Naive thymus-derived CD4-positive, alpha-beta T cell (primary cell): ENCODE results near the gene LUC7L3. TPM values are rescaled to one million over a fixed set of nuclear protein-coding genes. Genes with fewer than 3 reads are reported as not detected.

Experiments
- ATAC-seq: fragments of 150-1000 bp; cut with Tn5 transposase; 2 replicates; pipeline ENCODE4 v1.10.0; 2021; ENCODE audit warnings: mild to moderate bottlenecking, moderate library complexity
- CTCF ChIA-PET: fragments of 350-600 bp; sonication (Branson Sonifier 250); formaldehyde crosslinking; loops from one replicate; lab custom pipeline; 2021; ENCODE audit warnings: antibody characterized with exemption; lab: Charles Lee
- POLR2A ChIA-PET: fragments of 350-600 bp; sonication (Branson Sonifier 250); formaldehyde crosslinking; loops from one replicate; lab custom pipeline; 2021; ENCODE audit warnings: antibody characterized with exemption, inconsistent platforms; lab: Charles Lee
- DNase-seq, 9 donors: peaks; one replicate each; pipeline versions ENCODE4 v3.0.0 to v3.0.0-alpha.2; 2020 to 2022; ENCODE audit warnings: mixed read lengths in 1 of 9
- H3K27ac ChIP-seq: one replicate; pipeline ENCODE4 v1.7.0; 2013; ENCODE audit warnings: mild to moderate bottlenecking, low read depth, low read length, moderate library complexity
- H3K27me3 ChIP-seq, 2 donors: one replicate each; pipeline ENCODE4 v1.7.0; 2013; ENCODE audit warnings: low read length in 2 of 2, mild to moderate bottlenecking in 2 of 2, moderate library complexity in 2 of 2; ENCODE audit not compliant: control insufficient read depth in 2 of 2, insufficient read depth in 2 of 2
- H3K36me3 ChIP-seq, 3 experiments: 1 replicate in 2 of 3; 2 replicates in 1 of 3; pipeline ENCODE4 v1.7.0; 2013; ENCODE audit warnings: low read length in 3 of 3, mild to moderate bottlenecking in 3 of 3, moderate library complexity in 1 of 3; ENCODE audit not compliant: insufficient read depth in 3 of 3, control insufficient read depth in 2 of 3
- H3K4me1 ChIP-seq, 2 donors: one replicate each; pipeline ENCODE4 v1.7.0; 2013; ENCODE audit warnings: low read length in 2 of 2, mild to moderate bottlenecking in 2 of 2, moderate library complexity in 1 of 2; ENCODE audit not compliant: control insufficient read depth in 2 of 2, insufficient read depth in 2 of 2
- H3K4me3 ChIP-seq: 2 replicates; pipeline ENCODE4 v1.7.0; 2013; ENCODE audit warnings: mild to moderate bottlenecking, low read length
- H3K9me3 ChIP-seq, 3 experiments: 1 replicate in 2 of 3; 2 replicates in 1 of 3; pipeline ENCODE4 v1.7.0; 2013; ENCODE audit warnings: low read length in 3 of 3; ENCODE audit not compliant: control insufficient read depth in 2 of 3
- H3K27ac Mint-ChIP-seq, 9 donors: one replicate each; pipeline ENCODE4 v1.8.0; 2020 to 2022; ENCODE audit warnings: mixed read lengths in 9 of 9, mild to moderate bottlenecking in 8 of 9, moderate library complexity in 5 of 9, inconsistent platforms in 2 of 9
- H3K27me3 Mint-ChIP-seq, 5 donors: one replicate each; pipeline ENCODE4 v1.8.0; 2021 to 2022; ENCODE audit warnings: mixed read lengths in 5 of 5, mild to moderate bottlenecking in 1 of 5
- H3K36me3 Mint-ChIP-seq, 5 donors: one replicate each; pipeline ENCODE4 v1.8.0; 2020 to 2022; ENCODE audit warnings: mixed read lengths in 5 of 5, mild to moderate bottlenecking in 3 of 5, inconsistent platforms in 1 of 5
- H3K4me1 Mint-ChIP-seq, 7 donors: one replicate each; pipeline ENCODE4 v1.8.0; 2020 to 2022; ENCODE audit warnings: mixed read lengths in 7 of 7, mild to moderate bottlenecking in 3 of 7, inconsistent platforms in 1 of 7
- H3K4me3 Mint-ChIP-seq, 10 donors: one replicate each; pipeline ENCODE4 v1.8.0; 2020 to 2022; ENCODE audit warnings: mild to moderate bottlenecking in 10 of 10, mixed read lengths in 10 of 10, moderate library complexity in 6 of 10, inconsistent platforms in 2 of 10
- H3K9me3 Mint-ChIP-seq, 11 donors: one replicate each; pipeline ENCODE4 v1.8.0; 2020 to 2022; ENCODE audit warnings: mixed read lengths in 11 of 11, mild to moderate bottlenecking in 4 of 11, inconsistent platforms in 1 of 11, moderate library complexity in 1 of 11
- intact Hi-C, 2 donors: fragments of 100-400 bp; cut with micrococcal nuclease; formaldehyde crosslinking; loops; one replicate each; pipeline ENCODE4 v1.15.1; 2023
- polyA plus RNA-seq, 2 donors: library from polyadenylated mRNA; unstranded; fragments of 300-500 nt; fragmentation: Illumina TruSeq; gene quantifications; one replicate each; pipeline ENCODE4 v1.2.3, GENCODE V29; 2021
- total RNA-seq, 6 experiments: library from RNA in 5 of 6; stranded (reverse) in 5 of 6; gene quantifications; 1 replicate in 5 of 6; 2 replicates in 1 of 6; pipeline ENCODE4 v1.2.3 and lab custom pipeline; 2021 to 2026

LUC7L3 gene
- total and polyA plus RNA-seq, 7 experiments from 2014 or later = 41.8 to 331 (median 145) TPM

GRCh38 chr17:50793007-50793406 lies 73.6 kb downstream of the LUC7L3 start:
- no peak overlapping the region for H3K4me3 Mint-ChIP-seq
- Histone ChIP-seq H3K9me3 (no peaks in the 10 kb centered on the region), H3K36me3 (no peaks in the 10 kb centered on the region), H3K4me3 (no peak overlapping the region), H3K4me1 (no peaks in the 10 kb centered on the region), H3K27me3 (no peaks in the 10 kb centered on the region), H3K27ac (no peak overlapping the region)
- intact Hi-C loops = no loop called here
- peaks cover 0 to 16% (median 0%) of the 10 kb centered on the region in 5 donors for H3K27me3 Mint-ChIP-seq
- POLR2A ChIA-PET = no interaction called here
- CTCF ChIA-PET = no interaction called here
- ATAC-seq (peak; percentile 47), DNase-seq (no peak)
- H3K27ac Mint-ChIP-seq = no peak overlapping the region
- H3K4me1 Mint-ChIP-seq = peaks cover 0 to 8% (median 0%) of the 10 kb centered on the region in 7 donors
- H3K9me3 Mint-ChIP-seq = peaks cover 0 to 1% (median 0%) of the 10 kb centered on the region in 11 donors
- no peaks in the 10 kb centered on the region for H3K36me3 Mint-ChIP-seq

- Histone ChIP-seq H3K4me1 (no peaks in the 10 kb centered on the region), H3K27ac (no peak overlapping the region), H3K36me3 (no peaks in the 10 kb centered on the region), H3K4me3 (no peak overlapping the region), H3K27me3 (no peaks in the 10 kb centered on the region), H3K9me3 (no peaks in the 10 kb centered on the region)
- H3K4me3 Mint-ChIP-seq = no peak overlapping the region
- H3K4me1 Mint-ChIP-seq = peaks cover 0 to 8% (median 0%) of the 10 kb centered on the region in 7 donors
- ATAC-seq = no peak
- CTCF ChIA-PET = no interaction called here
- intact Hi-C loops = no loop called here
- POLR2A ChIA-PET = no interaction called here
- DNase-seq = no peak
- no peak overlapping the region for H3K27ac Mint-ChIP-seq
- H3K9me3 Mint-ChIP-seq = peaks cover 0 to 1% (median 0%) of the 10 kb centered on the region in 11 donors
- peaks cover 0 to 13% (median 0%) of the 10 kb centered on the region in 5 donors for H3K27me3 Mint-ChIP-seq
- H3K36me3 Mint-ChIP-seq = no peaks in the 10 kb centered on the region
Observed at GRCh38 chr17:50794361-50794760, 75.0 kb downstream of the LUC7L3 start.

GRCh38 chr17:50797135-50797810 lies 77.9 kb downstream of the LUC7L3 start:
- intact Hi-C loops = no loop called here
- no peak overlapping the region for H3K27ac Mint-ChIP-seq
- DNase-seq = no peak
- ChIA-PET CTCF (no interaction called here), POLR2A (no interaction called here)
- no peak for ATAC-seq
- Histone ChIP-seq H3K27ac (no peak overlapping the region), H3K4me3 (no peak overlapping the region), H3K9me3 (no peaks in the 10 kb centered on the region), H3K27me3 (no peaks in the 10 kb centered on the region), H3K36me3 (no peaks in the 10 kb centered on the region), H3K4me1 (no peaks in the 10 kb centered on the region)
- H3K4me3 Mint-ChIP-seq = no peak overlapping the region
- peaks cover 0 to 2% (median 0%) of the 10 kb centered on the region in 7 donors for H3K4me1 Mint-ChIP-seq
- peaks cover 0 to 3% (median 0%) of the 10 kb centered on the region in 11 donors for H3K9me3 Mint-ChIP-seq
- H3K36me3 Mint-ChIP-seq = no peaks in the 10 kb centered on the region
- H3K27me3 Mint-ChIP-seq = peaks cover 0 to 4% (median 0%) of the 10 kb centered on the region in 5 donors

GRCh38 chr17:50798424-50799288 lies 79.3 kb downstream of the LUC7L3 start:
- peaks cover 0 to 2% (median 0%) of the 10 kb centered on the region in 5 donors for H3K27me3 Mint-ChIP-seq
- H3K27me3 ChIP-seq = no peaks in the 10 kb centered on the region
- peaks cover 0 to 1% (median 0%) of the 10 kb centered on the region in 11 donors for H3K9me3 Mint-ChIP-seq
- ChIA-PET POLR2A (no interaction called here), CTCF (no interaction called here)
- no peaks in the 10 kb centered on the region for H3K36me3 Mint-ChIP-seq
- ATAC-seq (no peak), DNase-seq (no peak)
- H3K9me3 ChIP-seq = no peaks in the 10 kb centered on the region
- no peak overlapping the region for H3K4me3 ChIP-seq
- H3K4me3 Mint-ChIP-seq = no peak overlapping the region
- H3K4me1 ChIP-seq = no peaks in the 10 kb centered on the region
- no peak overlapping the region for H3K27ac ChIP-seq
- no peaks in the 10 kb centered on the region for H3K4me1 Mint-ChIP-seq
- H3K36me3 ChIP-seq = no peaks in the 10 kb centered on the region
- no peak overlapping the region for H3K27ac Mint-ChIP-seq
- intact Hi-C loops = no loop called here

GRCh38 chr17:50799582-50799981 lies 80.2 kb downstream of the LUC7L3 start:
- CTCF ChIA-PET = no interaction called here
- Histone ChIP-seq H3K4me1 (no peaks in the 10 kb centered on the region), H3K36me3 (no peaks in the 10 kb centered on the region), H3K27me3 (no peaks in the 10 kb centered on the region), H3K9me3 (no peaks in the 10 kb centered on the region), H3K4me3 (no peak overlapping the region), H3K27ac (no peak overlapping the region)
- POLR2A ChIA-PET = no interaction called here
- H3K27ac Mint-ChIP-seq = no peak overlapping the region
- DNase-seq (no peak), ATAC-seq (no peak)
- no peaks in the 10 kb centered on the region for H3K4me1 Mint-ChIP-seq
- peaks cover 0 to 2% (median 0%) of the 10 kb centered on the region in 5 donors for H3K27me3 Mint-ChIP-seq
- H3K36me3 Mint-ChIP-seq = no peaks in the 10 kb centered on the region
- no peak overlapping the region for H3K4me3 Mint-ChIP-seq
- peaks cover 0 to 1% (median 0%) of the 10 kb centered on the region in 11 donors for H3K9me3 Mint-ChIP-seq
- intact Hi-C loops = no loop called here

- POLR2A ChIA-PET = no interaction called here
- Histone ChIP-seq H3K27ac (no peak overlapping the region), H3K4me3 (no peak overlapping the region), H3K36me3 (no peaks in the 10 kb centered on the region), H3K27me3 (no peaks in the 10 kb centered on the region), H3K4me1 (no peaks in the 10 kb centered on the region), H3K9me3 (no peaks in the 10 kb centered on the region)
- intact Hi-C loops = no loop called here
- no peaks in the 10 kb centered on the region for H3K36me3 Mint-ChIP-seq
- H3K4me3 Mint-ChIP-seq = no peak overlapping the region
- CTCF ChIA-PET = no interaction called here
- ATAC-seq (no peak), DNase-seq (no peak)
- no peaks in the 10 kb centered on the region for H3K4me1 Mint-ChIP-seq
- peaks cover 0 to 1% (median 0%) of the 10 kb centered on the region in 11 donors for H3K9me3 Mint-ChIP-seq
- peaks cover 0 to 2% (median 0%) of the 10 kb centered on the region in 5 donors for H3K27me3 Mint-ChIP-seq
- H3K27ac Mint-ChIP-seq = no peak overlapping the region
Observed at GRCh38 chr17:50800196-50800700, 80.8 kb downstream of the LUC7L3 start.
